Hematopoietic multipotent progenitor cell treated with erythropoietin and hydrocortisone succinate and interleukin-3 and kit ligand, for 6 days (in vitro differentiated cells): ENCODE measurements around the gene PRSS27.

Experiments used
- DNase-seq: peaks from one replicate; pipeline ENCODE4 v3.0.0-alpha.2; 2015

Gene PRSS27

DNA sequence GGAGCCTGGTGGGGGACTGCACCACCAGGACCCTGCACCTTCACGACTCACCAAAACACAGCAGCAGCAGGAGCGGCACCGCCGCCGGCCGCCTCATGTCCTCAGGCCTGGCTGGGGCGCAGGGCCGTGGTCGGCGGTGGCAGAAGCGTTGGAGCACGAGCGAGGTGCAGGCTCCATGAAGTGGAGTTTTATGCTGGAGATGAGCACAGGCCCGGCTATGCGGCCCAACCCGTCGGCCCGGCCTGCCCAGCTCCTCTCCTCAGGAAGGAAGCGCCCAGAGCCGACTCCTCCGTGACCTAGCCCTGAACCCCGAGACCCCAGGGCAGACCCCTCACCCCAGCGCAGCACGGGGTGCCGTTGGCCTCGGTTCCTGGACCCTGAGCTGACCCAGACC lies at the start of gene PRSS27:
TSS of gene PRSS27 (minus strand) at position 161 of the 394 bp plus-strand sequence. CDS start at position 97, 64 bp downstream.
- DNase-seq: no peak

DNA sequence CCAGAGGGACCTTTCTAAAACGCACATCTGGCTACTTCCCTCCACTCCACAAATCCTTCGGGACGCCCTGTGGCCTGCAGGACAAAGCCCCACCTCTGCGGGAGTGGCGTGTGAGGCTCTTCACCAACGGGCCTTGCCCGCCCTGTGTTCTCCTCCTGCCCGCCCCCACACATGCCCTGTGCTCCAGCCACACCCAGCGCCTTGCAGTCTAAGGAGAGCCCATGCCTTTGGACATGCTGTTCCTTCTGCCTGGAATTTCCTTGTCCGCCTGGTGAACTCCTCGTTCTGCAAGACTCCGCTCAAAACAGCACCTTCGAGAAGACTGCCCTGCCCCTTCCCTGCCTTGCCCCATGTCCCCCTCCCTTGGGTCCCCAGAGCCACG lies 49.6 kb upstream of the PRSS27 start:
- DNase-seq: peak; percentile 63

DNA sequence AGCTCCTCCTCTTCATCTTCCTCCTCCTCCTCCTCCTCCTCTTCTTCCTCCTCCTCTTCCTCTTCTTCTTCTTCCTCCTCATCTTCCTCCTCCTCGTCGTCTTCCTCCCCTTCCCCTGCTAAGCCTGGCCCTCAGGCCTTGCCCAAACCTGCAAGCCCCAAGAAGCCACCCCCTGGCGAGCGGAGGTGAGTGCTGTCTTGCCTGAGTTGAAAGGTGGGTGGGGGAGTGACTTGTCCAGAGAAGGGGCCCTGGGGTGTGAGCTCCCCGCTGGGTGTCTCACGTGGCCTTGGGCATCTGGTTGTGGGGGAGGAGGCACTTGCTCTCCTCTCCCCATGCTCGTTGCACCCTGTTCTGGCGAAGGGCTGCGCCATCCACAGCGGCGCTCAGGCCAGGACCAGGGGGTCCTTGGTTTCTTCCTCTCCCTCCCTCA lies 49.1 kb upstream of the PRSS27 start:
- DNase-seq: no peak

DNA sequence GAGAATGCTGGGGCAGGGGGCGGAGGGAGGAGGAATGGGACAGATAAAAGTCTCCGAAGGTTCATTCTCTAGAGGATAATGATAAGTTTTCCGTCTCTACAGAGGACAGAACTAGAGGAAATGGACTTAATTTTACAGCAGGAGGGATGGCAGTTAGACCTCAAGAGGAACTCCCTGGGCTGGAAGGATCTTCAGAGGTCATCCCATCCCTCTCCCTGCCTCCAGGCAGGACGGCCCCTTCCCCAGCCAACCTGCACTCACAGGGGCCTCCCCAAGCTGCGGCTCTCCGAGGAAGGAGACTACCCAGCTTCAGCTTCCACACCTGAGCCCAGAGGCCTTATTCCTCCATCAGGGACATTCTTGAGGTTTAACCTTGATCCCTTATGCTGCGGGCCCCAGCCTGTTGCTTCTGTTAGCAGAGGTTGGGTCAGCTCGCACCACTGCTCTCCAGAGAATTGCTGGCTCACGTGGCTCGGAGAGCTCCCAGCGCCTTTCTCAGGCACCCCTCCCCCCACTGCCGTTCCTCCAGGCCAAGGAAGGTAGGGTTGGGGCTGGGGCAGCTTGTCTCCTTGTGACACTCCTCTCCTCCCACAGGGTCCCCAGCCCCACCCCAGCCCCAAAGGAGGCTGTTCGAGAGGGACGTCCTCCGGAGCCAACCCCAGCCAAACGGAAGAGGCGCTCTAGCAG lies 48.5 kb upstream of the PRSS27 start:
- no peak for DNase-seq

DNA sequence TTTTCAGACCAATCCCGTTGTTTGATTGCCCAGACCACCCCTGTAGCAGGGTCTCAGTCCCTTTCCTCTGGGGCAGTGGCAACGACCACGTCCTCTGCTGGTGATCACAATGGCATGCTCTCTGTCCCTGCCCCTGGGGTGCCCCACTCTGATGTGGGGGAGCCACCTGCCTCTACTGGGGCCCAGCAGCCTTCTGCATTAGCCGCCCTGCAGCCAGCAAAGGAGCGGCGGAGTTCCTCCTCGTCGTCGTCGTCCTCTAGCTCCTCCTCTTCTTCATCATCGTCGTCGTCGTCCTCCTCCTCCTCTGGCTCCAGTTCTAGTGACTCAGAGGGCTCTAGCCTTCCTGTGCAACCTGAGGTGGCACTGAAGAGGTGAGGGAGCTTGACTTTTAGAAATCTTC lies 47.9 kb upstream of the PRSS27 start:
- DNase-seq: no peak

DNA sequence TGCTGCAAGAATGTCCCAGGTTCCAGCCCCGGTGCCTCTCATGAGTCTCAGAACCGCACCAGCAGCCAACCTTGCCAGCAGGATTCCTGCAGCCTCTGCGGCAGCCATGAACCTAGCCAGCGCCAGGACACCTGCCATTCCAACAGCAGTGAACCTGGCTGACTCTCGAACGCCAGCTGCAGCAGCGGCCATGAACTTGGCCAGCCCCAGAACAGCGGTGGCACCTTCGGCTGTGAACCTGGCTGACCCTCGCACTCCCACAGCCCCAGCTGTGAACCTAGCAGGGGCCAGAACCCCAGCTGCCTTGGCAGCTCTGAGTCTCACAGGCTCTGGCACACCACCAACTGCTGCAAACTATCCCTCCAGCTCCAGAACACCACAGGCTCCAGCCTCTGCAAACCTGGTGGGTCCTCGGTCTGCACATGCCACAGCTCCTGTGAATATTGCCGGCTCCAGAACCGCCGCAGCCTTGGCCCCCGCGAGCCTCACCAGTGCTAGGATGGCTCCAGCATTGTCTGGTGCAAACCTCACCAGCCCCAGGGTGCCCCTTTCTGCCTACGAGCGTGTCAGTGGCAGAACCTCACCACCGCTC lies 47.2 kb upstream of the PRSS27 start:
- no peak for DNase-seq

DNA sequence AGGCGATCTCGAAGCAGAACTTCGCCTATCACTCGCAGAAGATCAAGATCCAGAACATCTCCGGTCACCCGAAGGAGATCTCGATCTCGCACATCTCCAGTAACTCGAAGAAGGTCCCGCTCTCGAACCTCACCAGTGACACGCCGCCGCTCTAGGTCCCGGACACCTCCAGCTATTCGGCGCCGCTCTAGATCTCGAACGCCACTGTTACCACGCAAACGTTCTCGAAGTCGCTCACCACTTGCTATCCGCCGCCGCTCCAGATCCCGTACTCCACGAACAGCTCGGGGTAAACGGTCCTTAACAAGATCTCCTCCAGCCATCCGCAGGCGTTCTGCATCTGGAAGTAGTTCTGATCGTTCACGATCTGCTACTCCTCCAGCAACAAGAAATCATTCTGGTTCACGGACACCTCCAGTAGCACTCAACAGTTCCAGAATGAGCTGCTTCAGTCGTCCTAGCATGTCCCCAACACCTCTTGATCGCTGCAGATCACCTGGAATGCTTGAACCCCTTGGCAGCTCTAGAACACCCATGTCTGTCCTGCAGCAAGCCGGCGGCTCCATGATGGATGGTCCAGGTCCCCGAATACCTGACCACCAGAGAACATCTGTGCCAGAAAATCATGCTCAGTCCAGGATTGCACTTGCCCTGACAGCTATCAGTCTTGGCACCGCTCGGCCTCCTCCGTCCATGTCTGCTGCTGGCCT lies 46.6 kb upstream of the PRSS27 start:
- DNase-seq: no peak

DNA sequence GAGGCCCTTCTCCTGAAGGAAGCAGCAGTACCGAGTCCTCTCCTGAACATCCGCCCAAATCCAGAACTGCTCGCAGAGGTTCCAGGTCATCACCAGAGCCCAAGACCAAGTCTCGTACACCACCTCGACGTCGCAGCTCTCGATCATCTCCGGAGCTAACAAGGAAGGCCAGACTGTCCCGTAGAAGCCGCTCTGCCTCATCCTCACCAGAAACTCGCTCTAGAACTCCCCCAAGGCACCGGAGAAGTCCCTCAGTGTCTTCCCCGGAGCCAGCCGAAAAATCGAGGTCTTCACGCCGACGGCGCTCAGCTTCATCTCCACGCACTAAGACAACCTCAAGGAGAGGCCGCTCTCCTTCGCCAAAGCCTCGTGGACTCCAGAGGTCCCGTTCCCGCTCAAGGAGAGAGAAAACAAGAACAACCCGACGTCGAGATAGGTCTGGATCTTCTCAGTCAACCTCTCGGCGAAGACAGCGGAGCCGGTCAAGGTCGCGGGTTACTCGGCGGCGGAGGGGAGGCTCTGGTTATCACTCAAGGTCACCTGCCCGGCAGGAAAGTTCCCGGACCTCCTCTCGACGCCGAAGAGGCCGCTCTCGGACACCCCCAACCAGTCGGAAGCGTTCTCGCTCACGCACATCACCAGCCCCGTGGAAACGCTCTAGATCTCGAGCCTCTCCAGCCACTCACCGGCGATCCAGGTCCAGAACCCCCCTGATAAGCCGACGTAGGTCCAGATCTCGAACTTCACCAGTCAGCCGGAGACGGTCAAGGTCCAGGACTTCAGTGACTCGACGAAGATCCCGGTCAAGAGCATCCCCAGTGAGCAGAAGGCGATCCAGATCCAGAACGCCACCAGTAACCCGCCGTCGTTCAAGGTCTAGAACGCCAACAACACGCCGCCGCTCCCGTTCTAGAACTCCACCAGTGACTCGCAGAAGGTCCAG lies 45.7 kb upstream of the PRSS27 start:
- DNase-seq: no peak

DNA sequence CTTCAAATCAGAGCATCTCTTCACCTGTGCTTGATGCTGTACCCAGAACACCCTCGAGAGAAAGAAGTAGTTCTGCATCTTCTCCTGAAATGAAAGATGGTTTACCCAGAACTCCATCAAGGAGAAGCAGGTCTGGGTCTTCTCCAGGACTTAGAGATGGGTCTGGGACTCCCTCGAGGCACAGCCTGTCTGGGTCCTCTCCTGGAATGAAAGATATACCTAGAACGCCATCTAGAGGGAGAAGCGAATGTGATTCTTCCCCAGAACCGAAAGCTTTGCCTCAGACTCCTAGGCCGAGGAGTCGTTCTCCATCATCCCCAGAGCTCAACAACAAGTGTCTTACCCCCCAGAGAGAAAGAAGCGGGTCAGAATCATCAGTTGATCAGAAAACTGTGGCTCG lies 44.7 kb upstream of the PRSS27 start:
- no peak for DNase-seq

DNA sequence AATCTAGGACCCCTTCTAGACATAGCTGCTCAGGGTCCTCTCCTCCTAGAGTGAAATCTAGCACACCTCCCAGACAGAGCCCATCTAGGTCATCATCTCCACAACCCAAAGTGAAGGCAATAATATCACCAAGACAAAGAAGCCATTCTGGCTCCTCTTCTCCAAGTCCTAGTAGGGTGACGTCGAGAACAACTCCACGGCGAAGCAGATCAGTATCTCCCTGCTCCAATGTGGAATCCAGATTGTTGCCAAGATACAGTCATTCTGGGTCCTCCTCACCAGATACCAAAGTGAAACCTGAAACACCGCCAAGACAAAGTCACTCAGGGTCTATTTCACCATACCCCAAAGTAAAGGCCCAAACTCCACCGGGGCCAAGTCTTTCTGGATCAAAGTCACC lies 43.1 kb upstream of the PRSS27 start:
- no peak for DNase-seq

DNA sequence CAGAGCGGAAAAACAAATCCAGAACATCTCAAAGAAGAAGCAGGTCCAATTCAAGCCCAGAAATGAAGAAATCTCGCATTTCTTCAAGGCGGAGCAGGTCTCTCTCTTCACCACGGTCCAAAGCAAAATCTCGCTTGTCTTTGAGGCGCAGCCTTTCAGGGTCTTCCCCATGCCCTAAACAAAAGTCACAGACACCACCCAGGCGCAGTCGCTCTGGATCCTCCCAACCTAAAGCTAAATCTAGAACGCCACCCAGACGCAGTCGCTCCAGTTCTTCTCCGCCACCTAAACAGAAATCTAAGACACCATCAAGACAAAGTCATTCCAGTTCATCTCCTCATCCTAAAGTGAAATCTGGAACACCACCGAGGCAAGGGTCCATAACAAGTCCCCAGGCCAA lies 42.7 kb upstream of the PRSS27 start:
- DNase-seq: no peak

DNA sequence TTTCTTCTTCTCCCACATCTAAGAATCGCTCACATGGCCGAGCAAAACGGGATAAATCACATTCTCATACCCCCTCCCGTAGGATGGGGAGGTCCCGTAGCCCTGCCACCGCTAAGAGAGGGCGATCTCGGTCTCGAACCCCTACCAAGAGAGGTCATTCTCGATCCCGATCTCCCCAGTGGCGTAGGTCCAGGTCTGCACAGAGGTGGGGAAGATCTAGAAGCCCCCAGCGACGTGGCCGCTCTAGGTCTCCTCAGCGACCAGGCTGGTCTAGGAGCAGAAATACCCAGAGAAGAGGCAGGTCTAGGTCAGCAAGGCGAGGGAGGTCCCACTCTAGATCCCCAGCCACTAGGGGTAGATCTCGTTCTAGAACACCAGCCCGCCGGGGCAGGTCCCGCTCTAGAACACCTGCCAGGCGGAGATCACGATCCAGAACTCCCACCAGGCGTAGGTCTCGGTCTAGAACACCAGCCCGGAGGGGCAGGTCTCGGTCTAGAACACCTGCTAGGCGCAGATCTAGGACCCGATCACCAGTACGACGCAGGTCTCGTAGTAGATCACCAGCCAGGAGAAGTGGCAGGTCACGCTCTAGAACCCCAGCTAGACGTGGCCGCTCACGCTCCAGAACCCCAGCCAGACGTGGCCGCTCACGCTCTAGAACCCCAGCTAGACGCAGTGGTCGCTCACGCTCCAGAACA lies 42.0 kb upstream of the PRSS27 start:
- DNase-seq: no peak

DNA sequence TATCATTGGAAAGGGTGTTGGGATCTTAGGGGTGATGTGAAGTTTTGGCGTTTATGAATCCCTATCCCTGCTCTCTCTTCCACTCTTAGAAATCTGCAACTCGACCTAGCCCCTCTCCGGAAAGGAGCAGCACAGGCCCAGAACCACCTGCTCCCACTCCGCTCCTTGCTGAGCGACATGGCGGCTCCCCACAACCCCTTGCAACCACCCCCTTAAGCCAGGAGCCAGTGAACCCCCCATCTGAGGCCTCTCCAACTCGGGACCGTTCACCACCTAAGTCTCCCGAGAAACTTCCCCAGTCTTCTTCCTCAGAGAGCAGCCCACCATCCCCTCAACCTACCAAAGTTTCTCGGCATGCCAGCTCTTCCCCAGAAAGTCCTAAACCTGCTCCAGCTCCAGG lies 41.4 kb upstream of the PRSS27 start:
- no peak for DNase-seq

DNA sequence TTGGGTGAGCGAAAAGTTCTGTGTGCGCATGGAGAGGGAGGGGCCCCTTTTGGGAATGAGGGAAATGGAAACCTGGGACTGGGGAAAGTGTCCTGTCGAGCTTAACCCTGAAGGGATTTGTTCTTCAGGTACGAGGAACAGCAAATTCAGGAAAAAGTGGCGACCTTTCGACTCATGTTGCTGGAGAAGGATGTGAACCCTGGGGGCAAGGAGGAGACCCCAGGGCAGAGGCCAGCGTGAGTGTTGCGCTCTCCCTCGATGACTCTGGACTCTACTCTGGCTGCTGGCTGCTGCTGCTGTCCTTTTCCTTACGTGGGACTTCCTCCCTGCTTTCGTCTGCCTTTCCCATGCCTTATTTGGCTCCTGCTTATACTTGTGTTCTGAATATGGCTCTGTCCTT lies 37.3 kb upstream of the PRSS27 start:
- no peak for DNase-seq

DNA sequence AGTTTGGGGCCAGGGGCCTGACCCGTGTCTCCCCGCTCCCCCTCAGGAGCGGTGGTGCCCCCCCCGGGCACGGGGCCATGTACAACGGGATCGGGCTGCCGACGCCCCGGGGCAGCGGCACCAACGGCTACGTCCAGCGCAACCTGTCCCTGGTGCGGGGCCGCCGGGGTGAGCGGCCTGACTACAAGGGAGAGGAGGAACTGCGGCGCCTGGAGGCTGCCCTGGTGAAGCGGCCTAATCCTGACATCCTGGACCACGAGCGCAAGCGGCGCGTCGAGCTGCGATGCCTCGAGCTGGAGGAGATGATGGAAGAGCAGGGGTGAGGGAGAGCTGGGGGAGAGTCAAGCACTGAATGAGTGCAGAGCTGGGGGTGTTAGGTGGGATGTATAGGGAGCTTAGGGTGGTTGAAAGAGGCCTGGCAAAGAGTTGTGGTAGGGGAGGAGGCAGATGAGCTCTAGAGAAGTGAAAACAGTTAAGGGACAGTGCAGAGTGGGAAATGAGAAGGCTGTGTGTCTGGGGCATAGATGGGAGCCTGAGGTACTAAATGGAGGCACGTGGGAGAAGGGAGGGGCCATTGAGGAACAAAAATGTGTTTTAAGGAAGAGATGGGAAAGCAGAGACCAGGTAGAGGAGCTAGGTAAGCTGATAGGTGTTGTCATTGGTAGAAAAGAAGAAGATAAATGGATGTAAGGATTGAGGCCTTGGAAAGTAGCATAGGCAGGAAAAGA lies 36.4 kb upstream of the PRSS27 start:
- DNase-seq: no peak

DNA sequence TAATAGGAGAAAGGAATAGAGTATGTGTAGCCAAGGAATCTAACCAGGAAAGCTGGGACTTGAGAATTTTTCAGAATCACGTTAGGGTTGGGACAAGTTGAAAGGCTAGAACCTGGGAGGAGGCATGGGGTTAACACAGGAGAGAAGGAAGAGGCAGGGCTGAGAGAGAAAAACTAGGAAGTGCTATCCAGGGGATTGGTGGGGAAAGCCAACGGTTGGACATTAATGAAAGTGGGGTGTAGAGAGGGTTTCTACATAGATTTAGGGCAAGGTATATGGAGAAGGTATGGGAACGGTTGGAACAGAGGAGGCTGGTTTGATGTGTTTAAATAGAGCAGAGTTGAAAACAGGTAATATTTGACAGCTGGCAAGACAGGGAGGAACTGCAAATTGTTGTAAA lies 35.1 kb upstream of the PRSS27 start:
- no peak for DNase-seq

DNA sequence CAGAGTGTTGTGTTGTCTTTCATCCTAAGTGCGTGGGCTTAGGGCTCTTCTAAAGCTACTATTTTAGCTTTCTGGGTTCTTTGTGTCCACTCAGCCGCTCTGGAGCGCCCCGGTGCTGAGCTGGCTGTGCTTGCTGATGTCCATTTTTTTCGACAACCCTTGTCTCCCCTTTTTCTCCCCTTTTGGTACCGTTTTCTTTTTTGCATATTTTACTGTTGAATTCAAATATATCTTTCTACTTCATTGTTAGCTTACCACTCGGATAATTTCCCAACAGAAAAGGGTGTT lies 33.7 kb upstream of the PRSS27 start:
- peak; percentile 40 for DNase-seq

DNA sequence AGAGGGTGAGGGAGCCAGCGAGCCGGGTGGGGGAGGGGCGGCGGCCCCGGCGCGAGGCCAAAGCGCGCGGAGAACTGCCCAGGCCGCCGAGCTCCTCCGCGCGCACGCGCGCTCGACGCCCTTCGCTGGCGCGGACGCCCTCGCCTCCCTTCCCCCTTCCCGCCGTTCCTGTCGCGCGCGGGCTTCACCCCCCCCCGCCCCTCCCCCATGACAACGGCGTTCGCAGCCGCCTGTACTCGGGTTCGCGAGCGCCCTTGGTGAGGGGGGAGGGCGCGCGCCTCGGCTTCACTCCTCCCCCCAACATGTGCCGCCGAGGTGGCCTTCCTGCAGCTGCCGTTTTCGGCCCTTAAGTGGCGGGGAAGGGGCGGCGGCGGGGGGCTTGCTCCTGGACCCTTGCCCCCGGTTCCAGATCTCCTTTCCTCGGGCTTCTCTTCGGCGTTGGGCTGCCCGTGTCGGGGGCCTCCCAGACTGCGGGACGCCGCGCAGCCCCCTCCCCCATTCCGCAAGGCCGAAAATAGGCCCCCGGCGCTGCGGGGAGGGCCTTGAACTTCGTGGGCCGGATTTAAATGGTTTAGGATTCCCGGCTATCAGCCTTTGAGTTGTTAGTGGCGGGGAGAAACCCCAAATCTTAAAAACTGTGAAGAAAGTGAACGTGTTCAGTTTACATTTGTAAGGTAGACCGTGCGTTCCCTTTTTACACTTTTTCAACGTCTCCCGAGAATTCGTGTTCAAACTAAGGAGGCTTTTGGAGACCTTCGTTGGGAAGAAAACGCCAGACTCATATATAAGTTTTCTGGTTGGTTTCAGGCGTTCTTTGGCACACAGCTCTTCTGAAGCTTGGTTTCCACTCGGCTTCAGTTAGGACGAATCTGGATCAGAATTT lies 33.1 kb upstream of the PRSS27 start:
- peak; percentile 88 for DNase-seq

DNA sequence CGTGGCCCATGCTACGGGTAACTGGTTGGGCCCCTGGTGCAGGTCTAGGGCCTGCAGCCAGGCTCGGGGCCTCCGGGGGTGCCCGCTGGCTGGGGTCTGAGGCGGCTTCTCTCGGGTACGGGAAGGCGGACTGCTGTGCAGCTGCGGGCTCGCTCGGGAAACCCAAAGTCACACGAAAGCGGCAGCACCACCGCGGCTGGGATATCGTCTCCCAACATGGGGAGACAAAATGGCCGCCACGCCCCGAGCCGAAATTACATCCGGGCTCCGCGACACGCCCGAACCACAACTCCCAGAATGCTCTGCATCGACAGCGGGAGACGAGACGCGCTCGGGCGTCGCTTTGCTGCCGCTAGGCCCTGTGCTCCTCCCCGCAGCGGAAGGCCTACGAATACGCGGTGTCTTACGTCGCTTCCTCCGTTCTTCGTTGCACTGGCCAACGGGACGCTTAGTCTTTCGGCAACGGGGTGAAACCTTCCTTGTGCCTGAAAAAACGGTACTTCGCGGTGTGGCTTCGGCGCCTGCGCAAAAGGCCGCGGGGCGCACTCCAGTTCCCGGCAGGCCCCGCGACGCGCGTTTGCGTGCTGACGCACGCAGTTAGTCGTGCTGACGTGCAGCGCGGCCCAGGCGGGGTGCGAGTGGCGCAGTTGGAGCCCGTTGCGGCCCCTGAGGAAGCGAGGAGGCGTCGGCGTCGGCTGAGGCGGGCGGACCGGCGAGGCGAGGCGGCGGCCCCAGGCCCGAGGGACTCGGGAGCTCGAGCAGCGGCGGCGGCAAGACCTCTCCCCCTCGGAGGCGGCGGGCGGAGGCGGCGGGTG lies 32.2 kb upstream of the PRSS27 start, which contains the start of gene SRRM2:
TSS of gene SRRM2 (plus strand) at position 604 of the 815 bp plus-strand sequence. CDS start 3,727 bp downstream, outside the sequence.
- peak; percentile 96 for DNase-seq

DNA sequence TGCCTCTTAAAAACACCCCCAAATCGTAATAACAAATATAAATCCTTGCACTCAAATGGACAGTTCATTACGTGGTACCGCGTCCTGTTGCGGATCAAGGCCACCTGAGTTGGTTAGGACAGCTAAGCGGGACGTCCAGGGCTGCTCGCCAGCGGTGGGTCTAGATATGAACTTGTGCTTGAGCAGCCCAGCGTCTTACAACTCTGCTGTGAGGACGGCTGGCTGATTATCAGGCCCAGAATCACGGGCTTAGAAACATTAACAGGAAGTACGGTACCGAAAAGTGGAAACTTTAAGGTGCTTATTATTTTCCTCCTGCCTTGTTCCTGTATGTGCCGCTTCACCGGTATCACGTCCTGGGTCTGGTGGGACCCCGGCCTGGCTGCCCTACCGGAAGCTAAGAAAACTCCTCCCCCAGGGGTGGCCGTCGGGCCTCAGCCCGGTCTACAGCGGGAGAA lies 31.6 kb upstream of the PRSS27 start:
- DNase-seq: no peak
